M059J (cell line): ENCODE measurements around the gene ESPL1. TPM values are rescaled to one million over a fixed set of nuclear protein-coding genes. Genes with fewer than 3 reads are reported as not detected.
"Not testable (repeated sequence)": the region's sequence is repeated elsewhere in the genome, so short reads cannot be mapped to it uniquely, and the experiment has no call there.

Experiments
- DNase-seq: peaks from one replicate; pipeline ENCODE4 v3.0.0-alpha.2; 2012; ENCODE audit warnings: low read depth
- total RNA-seq: library from RNA; depleted of rRNA; stranded (reverse); fragments of >200 nt; shearing (Covaris generic); gene quantifications from 2 replicates; pipeline ENCODE4 v1.2.3, GENCODE V29; 2014

ESPL1 gene
- total RNA-seq, 1 experiment from 2014 or later = 9.0 TPM

DNA sequence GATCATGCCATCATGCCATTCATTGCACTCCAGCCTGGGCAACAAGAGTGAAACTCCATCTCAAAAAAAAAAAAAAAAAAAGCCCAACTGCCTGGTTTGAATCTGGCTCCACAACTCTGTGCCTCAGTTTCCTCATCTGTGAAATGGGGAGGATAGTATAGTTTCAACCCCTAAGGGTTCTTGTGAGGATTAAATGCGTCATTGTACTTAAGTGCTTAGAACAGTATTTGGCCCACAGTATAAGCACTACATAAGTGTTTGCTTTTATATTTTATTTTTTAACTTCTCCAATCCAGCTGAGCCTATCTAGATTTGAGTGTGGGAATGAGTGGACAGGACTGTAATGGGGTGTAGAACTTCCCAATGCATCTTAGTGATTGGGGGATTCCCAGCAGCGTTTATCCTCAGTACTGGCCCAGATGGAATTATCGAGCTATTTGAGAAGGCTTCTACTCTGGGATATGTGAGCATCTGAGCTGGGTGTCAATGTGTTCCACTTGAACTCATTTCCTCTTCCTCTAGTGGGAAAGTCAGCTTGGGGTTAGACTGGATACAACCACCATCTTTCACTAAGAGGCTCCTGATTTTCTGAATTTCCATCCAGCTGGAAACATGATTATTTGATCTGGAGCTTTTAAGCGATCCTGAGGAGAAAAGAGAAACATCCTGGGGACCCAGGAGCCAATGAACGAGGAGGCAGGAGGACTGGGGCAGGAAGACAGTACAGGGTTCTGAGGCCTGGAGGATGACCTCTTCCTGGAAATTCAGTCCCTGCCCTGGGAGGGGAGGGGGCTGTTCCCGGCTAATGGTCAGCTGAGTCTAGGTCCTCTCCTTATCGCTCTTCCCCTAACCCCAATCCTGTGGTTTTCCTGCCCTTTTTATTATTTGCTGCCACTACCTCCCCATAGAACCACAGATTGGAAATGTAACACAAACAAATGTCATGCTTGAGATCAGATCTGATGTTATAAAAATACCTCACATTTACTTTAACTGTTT, 9.3 kb upstream of the ESPL1 start:
- no peak for DNase-seq

DNA sequence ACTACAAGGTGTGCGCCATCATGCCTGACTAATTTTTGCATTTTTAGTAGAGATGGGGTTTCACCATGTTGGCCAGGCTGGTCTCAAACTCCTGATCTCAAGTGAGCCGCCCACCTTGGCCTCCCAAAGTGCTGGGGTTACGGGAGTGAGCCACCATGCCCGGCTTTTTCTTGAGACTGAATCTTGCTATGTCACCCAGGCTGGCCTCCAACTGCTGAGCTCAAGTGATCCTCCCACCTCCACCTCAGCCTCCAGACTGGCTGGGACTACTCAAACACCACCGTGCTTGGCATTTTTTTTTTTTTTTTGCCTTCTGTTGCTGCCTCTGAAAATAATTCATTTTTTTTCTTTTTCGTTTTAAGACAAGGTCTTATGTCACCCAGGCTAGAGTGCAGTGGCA, 8.2 kb upstream of the ESPL1 start:
- DNase-seq = no peak

DNA sequence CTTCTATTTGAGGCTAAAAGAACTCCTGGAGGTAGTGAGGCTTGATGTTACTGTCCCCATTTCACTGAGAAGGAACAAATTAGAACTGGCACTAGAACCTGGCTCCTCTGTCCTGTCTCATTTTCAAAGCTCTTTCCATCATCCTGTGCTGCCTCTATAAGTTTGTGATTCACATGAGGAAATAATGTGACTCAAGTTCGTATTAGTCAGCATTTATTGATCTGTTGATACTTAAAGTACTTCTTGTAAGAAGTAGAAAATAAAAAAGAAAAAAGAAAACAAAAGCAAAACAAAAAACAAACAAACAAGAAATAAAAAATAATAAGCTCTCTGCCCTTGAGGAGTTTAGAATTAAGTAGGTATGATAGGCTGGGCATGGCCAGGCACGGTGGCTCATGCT, 2.3 kb upstream of the ESPL1 start:
- no peak for DNase-seq

DNA sequence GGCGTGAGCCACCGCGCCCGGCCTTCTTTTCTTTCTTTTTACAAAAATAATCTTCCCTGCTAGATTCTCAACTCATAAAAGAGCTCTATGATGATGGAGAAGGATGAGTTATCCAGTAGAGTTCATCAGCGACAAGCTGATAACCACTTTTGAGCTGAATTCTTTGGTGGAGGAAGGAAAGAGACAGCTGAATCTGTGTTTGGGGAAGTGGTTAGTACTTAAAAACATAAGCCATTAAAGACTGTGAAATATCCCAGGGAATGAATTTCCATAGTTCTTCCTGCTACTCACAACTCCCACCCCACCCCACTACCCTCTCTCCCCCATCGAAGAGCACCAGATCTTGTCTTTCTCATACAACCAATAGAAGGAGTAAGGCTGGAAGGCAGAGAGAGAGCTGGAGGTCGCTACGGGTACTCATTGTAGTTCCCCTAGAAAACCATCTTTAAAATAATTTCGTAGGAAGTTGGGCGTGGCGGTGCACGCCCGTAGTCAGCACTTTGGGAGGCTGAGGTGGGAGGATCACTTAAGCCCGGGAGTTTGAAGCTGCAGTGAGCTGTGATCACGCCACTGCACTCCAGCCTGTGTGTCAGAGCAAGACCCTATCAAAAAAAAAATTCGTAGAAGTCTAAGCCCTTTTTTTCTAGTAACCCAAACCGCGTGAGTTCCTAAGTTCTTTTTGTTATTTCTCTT, 647 bp upstream of the ESPL1 start:
- no peak for DNase-seq

DNA sequence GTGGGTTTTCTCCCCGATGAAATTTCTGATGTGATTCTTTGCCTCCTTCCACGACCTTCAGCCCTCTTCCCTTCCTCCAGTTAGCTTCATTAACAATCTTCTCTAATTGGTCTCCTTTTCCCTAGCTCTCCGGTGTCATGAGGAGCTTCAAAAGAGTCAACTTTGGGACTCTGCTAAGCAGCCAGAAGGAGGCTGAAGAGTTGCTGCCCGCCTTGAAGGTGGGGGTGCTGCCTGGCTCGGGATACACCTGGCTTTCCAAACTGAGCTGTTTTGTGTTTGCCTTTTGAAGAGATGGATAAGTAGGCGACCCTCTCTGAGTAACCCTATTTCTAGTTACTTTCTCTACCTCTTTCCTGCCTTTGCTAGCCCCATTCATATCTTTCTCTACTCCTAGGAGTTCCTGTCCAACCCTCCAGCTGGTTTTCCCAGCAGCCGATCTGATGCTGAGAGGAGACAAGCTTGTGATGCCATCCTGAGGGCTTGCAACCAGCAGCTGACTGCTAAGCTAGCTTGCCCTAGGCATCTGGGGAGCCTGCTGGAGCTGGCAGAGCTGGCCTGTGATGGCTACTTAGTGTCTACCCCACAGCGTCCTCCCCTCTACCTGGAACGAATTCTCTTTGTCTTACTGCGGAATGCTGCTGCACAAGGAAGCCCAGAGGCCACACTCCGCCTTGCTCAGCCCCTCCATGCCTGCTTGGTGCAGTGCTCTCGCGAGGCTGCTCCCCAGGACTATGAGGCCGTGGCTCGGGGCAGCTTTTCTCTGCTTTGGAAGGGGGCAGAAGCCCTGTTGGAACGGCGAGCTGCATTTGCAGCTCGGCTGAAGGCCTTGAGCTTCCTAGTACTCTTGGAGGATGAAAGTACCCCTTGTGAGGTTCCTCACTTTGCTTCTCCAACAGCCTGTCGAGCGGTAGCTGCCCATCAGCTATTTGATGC, 797 bp downstream of the ESPL1 start:
- no peak for DNase-seq

DNA sequence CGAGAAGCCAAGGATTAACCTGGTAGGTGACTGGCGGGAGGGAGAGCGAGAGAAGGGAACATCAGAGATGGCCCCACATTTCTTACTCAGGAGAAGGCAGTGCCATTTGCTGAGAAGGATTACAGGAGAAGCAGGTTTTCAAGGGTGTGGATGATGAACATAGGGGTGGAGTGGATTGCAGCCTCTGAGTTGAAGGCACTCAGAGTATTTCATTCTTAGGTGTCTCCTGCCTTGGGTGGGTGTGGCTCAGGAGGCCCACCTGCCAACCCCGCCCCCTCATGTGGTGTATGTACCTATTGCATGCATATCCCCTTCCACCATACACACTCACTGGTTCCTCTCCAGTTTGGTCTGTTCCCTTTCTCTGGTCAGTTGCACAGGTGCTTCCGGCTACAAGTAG, 6.3 kb downstream of the ESPL1 start:
- DNase-seq = no peak

DNA sequence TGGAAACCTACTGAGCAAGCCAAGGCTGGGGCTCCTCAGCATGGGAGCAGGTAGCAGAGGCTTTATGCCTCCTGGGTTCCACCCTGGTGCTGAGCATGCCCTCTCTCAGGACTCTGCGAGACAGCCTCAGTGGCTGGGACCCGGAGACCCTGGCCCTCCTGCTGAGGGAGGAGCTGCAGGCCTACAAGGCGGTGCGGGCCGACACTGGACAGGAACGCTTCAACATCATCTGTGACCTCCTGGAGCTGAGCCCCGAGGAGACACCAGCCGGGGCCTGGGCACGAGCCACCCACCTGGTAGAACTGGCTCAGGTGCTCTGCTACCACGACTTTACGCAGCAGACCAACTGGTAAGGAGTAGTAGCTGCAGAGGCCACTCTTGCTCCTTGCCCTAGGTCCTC, 8.4 kb downstream of the ESPL1 start:
- no peak for DNase-seq

DNA sequence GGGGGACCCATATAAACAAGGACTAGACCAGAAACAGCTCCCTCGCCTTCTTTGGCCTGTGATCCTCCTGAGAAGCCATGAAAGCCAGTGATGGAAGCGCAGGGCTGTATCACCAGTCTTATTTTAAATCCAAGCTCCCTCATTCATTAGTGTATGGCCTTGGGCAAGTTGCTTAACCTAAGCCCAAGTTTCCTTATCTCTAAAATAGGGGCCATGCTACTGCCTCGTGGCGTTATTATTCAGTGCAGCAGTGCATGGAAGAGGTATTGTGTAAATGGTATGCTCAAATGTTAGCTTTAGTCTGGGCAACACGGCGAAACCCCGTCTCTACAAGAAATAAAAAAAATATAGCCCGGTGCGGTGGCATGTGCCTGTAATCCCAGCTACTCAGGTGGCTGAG, 9.9 kb downstream of the ESPL1 start:
- DNase-seq = no peak

DNA sequence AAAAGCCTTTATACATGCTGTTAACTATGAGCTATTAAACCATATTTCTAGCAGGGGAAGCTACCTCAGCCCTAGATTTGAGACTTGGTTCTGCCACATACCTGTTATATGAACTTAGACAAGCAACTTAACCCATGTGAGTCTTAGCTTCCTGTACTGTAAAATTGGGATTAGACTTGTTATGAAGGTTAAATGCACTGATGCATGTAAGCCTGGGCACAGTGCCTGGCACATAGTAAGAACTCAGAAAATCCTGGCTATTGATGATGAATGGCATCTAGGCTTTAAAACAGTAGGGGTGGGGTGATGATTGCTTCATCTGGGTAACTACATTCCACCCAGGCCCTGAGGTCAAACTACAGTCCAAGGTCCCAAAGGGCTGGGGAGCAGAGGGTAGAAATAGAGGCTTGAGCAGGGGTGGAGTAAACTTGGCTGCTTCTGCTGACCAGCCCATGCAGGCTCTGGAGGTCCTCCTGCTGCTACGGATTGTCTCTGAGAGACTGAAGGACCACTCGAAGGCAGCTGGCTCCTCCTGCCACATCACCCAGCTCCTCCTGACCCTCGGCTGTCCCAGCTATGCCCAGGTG, 11.3 kb downstream of the ESPL1 start:
- DNase-seq = no peak

DNA sequence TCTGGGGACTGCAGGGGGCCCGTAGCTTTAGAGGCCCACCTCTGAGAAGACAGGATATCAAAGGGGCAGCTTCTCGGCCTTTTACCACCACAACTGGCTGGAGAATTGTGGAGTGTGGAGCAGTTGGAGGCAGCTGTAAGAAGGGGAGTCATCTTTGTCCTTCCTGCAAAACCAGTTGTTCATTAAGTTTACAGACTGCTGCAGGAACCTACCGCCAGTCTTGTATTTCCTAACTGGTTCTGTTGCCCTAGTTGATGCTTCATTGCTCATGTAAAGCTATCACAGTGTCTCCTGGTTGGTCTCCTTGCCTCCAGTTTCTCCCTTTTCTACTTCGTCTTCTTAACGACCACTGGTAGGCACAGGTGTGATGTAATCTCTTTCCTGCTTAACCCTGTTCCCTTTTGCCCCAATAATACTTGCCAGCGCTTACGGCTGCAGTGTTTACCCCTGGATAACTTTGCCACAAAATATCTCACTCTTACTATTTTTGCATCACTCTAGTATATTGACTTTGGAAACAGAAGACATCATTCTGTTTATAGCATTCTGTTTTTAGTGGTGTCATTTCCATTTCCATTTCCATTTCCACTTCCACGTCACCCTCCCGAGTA, 11.9 kb downstream of the ESPL1 start:
- no peak for DNase-seq

DNA sequence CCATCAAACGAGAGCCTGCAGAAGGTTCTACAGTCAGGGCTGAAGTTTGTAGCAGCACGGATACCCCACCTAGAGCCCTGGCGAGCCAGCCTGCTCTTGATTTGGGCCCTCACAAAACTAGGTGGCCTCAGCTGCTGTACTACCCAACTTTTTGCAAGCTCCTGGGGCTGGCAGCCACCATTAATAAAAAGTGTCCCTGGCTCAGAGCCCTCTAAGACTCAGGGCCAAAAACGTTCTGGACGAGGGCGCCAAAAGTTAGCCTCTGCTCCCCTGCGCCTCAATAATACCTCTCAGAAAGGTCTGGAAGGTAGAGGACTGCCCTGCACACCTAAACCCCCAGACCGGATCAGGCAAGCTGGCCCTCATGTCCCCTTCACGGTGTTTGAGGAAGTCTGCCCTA, 18.3 kb downstream of the ESPL1 start:
- no peak for DNase-seq

DNA sequence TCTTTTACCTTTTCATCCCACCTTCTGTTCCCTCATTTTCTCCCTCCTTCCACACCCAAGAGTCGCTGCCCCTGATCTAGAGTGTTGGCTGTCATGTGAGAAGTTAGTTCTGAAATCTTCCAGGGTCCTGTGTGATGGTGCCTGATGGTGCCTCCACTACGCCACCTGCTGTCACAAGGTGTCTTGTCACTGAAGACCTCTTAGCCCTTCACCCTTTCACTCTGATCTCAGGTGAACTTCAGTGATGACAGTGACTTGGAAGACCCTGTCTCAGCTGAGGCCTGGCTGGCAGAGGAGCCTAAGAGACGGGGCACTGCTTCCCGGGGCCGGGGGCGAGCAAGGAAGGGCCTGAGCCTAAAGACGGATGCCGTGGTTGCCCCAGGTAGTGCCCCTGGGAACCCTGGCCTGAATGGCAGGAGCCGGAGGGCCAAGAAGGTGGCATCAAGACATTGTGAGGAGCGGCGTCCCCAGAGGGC, 19.7 kb downstream of the ESPL1 start:
- peak; percentile 45 for DNase-seq

DNA sequence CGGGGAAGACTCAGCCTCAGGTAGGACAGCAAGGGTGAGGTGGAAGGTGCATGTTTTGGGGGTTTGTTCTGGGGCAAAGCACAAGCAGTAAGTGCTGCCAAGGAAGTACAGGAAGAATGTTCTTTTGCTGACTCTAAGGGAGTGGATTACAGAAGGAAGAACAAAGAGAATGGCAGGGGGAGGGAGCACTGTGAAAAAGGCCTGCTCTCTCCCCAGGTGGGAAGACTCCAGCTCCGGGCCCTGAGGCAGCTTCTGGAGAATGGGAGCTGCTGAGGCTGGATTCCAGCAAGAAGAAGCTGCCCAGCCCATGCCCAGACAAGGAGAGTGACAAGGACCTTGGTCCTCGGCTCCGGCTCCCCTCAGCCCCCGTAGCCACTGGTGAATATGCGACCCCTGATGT, 20.2 kb downstream of the ESPL1 start:
- no peak for DNase-seq

DNA sequence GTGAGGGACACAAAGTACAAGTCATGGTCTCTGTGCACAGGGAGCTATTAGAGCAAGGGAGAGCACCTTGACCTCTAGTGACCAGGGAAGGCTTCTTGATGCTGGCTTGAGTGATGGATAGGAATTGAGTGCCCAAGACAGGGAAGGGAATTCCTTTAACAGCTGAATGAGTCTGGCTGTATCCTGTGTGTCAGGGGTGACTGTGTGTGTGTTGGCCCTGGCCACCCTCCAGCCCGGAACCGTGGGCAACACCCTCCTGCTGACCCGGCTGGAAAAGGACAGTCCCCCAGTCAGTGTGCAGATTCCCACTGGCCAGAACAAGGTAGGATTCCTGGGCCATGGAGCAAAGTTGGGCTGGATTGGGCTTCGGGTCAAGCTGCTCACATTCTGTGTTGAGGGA, 21.8 kb downstream of the ESPL1 start:
- DNase-seq = peak; percentile 32

DNA sequence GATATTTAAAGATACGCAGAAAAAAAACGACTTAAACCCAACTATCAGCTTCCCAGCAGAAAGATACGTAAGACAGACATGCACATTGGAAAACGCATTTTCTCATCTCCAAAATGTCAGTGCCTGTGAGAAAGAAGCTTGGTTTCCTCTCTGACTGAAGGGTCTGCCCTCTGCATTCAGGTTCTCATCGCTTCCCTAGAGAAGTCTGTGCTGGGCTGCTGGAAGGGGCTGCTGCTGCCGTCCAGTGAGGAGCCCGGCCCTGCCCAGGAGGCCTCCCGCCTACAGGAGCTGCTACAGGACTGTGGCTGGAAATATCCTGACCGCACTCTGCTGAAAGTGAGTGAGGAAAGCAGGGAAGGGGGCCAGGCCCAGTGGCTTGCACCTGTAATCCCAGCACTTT, 22.6 kb downstream of the ESPL1 start:
- DNase-seq = no peak

DNA sequence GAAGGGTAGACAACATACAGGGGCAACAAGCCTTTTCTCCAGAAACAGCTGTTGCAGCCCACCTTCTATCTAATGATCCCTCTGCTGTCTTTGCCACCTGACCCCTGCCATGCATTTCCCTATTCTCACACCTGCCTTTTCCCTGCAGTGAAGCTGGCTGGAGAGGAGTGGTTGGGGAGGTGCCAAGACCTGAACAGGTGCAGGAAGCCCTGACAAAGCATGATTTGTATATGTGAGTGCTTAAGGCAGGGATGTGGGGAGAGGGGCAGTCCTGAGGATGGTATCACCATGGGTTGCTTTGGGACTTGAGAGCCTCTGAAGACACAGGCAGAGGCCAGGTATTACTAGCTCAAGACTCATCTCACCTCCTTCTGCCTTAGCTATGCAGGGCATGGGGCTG, 24.3 kb downstream of the ESPL1 start:
- no peak for DNase-seq

DNA sequence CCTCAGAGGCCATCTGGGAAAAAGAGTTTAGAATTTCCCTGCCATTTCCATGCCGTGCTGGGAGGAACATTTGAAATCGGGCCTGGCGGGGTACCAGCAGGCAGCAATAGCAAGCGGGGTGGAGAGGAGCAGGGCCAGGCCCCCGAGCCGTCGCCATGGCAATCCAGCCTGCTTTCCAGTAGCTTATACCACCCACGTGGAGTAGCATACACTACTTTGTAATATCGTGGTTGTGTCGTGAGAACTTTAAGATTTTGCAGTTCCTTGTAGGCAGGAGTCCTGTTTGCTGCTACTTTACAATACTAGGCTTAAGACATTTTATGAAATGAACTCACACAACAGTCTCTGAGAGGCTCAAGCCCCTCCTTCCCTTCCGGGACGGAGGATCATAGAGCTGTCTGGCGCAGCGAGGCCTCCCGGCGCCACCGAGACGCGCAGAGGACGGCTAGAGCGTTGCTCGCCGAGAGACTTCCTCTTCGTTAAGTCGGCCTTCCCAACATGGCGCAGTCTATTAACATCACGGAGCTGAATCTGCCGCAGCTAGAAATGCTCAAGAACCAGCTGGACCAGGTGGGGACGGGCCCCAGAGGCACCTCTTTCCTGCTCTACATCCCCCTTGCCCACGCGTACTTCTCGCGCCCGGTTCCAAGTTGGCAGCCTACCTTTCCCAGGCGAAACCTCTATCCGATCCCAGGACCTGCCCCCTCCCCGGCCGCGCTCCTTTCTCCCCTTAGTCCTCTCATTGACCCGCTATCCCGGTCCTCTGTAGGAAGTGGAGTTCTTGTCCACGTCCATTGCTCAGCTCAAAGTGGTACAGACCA, 27.2 kb downstream of the ESPL1 start, which contains the start of gene PFDN5:
Gene PFDN5 (plus strand): TSS at position 473 of the 821 bp plus-strand sequence. CDS start 26 bp downstream, at position 499.
- peak; percentile 88 for DNase-seq

DNA sequence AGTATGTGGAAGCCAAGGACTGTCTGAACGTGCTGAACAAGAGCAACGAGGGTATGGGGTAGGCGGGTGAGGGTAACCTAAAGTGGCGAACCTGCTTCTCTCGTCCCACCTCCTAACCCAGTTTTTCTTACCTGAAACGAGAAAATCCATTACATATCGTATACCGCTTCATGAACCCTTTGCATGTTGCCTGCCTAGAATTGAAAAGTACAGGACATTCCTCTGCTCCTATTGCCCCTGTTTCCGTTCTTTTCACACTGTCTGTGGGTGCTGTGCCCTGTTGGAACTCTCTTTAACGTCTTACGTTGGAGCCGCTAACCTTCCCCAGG, 27.8 kb downstream of the ESPL1 start:
- no peak for DNase-seq

DNA sequence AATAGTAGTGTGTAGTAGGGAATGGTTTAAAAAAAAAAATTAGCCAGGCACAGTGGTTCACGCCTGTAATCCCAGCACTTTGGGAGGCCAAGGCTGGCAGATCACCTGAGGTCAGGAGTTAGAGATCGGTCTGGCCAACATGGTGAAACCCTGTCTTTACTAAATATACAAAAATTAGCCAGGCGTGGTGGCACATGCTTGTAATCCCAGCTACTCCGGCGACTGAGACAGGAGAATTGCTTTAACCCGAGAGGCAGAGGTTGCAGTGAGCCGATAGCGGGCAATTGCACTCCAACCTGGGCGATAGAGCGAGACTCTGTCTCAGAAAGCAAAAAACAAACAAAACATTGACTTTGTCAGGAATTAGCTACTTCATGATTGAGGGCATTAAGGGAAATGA, 29.0 kb downstream of the ESPL1 start:
- DNase-seq = not testable (repeated sequence)

DNA sequence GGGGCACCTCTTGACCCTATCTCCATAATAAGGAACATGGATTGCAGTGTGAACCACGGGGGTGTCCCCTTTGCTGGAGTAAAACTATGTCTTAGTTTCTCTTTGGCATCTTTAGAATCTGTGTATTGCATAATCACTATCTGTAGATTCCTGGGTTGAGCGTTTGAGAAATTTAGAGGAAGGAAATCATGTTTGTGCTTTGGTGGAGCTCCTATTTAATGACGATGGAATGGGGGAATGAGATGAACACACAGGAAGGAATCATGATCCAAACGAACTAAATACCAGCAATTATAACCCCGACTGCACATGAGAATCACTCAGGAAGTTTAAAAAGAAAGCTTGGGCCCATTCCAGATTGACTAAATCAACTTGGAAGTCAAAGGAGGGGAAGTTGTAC, 30.1 kb downstream of the ESPL1 start:
- peak; percentile 86 for DNase-seq
